Activated CD8-positive, alpha-beta T cell treated with anti-CD3 and anti-CD28 coated beads for 36 hours (primary cell): ENCODE measurements around the gene POU2F3. TPM values are rescaled to one million over a fixed set of nuclear protein-coding genes. Genes with fewer than 3 reads are reported as not detected.

Source experiments
- ATAC-seq: fragments of 200-7000 bp; cut with Tn5 transposase; one replicate; pipeline ENCODE4 v1.10.0; 2021; ENCODE audit warnings: mild to moderate bottlenecking, moderate library complexity
- CTCF ChIA-PET: fragments of 350-600 bp; sonication (Branson Sonifier 250); formaldehyde crosslinking; loops from one replicate; lab custom pipeline; 2021; ENCODE audit warnings: antibody characterized with exemption; lab: Charles Lee
- POLR2A ChIA-PET: fragments of 350-600 bp; sonication (Branson Sonifier 250); formaldehyde crosslinking; loops from one replicate; lab custom pipeline; 2021; ENCODE audit warnings: antibody characterized with exemption; lab: Charles Lee
- DNase-seq: peaks from one replicate; pipeline ENCODE4 v3.0.0-alpha.2; 2020
- H3K27ac Mint-ChIP-seq: one replicate; pipeline ENCODE4 v1.8.0; 2021; ENCODE audit warnings: mild to moderate bottlenecking, mixed read lengths
- H3K27me3 Mint-ChIP-seq: one replicate; pipeline ENCODE4 v1.8.0; 2021; ENCODE audit warnings: mixed read lengths
- H3K36me3 Mint-ChIP-seq: one replicate; pipeline ENCODE4 v1.8.0; 2021; ENCODE audit warnings: low read depth, mixed read lengths
- H3K4me1 Mint-ChIP-seq: one replicate; pipeline ENCODE4 v1.8.0; 2021; ENCODE audit warnings: low read depth, mixed read lengths
- H3K4me3 Mint-ChIP-seq: one replicate; pipeline ENCODE4 v1.8.0; 2021; ENCODE audit warnings: mild to moderate bottlenecking, moderate library complexity, mixed read lengths
- H3K9me3 Mint-ChIP-seq: one replicate; pipeline ENCODE4 v1.8.0; 2021; ENCODE audit warnings: mixed read lengths
- intact Hi-C: fragments of 100-400 bp; cut with micrococcal nuclease; formaldehyde crosslinking; loops from one replicate; pipeline ENCODE4 v1.10.0; 2022
- total RNA-seq, 2 experiments: library from RNA; stranded (reverse); gene quantifications; one replicate each; pipeline ENCODE4 v1.2.3, GENCODE V29; 2021
- TF ChIP-seq, protein P1 (sequence below): fragments of 200-600 bp; IDR thresholded peaks from one replicate; pipeline ENCODE4 v1.8.0; 2022; ENCODE audit warnings: antibody characterized with exemption, mild to moderate bottlenecking

The POU2F3 gene
- total RNA-seq, 2 experiments from 2014 or later: not detected

- H3K36me3 Mint-ChIP-seq: no peaks in the 10 kb centered on the region
- ChIA-PET CTCF (interaction anchor here (0.9 to 2.1 kb wide), 4 partner anchors 17 to 484 kb away, joined by 3 to 12 read pairs (median 4); partner anchors contain the start of gene NECTIN1), POLR2A (no interaction called here)
- ATAC-seq (no peak), DNase-seq (no peak)
- H3K27me3 Mint-ChIP-seq: peaks cover 9% of the 10 kb centered on the region
- H3K4me1 Mint-ChIP-seq: peaks cover 16% of the 10 kb centered on the region
- TF ChIP-seq, protein P1, sequence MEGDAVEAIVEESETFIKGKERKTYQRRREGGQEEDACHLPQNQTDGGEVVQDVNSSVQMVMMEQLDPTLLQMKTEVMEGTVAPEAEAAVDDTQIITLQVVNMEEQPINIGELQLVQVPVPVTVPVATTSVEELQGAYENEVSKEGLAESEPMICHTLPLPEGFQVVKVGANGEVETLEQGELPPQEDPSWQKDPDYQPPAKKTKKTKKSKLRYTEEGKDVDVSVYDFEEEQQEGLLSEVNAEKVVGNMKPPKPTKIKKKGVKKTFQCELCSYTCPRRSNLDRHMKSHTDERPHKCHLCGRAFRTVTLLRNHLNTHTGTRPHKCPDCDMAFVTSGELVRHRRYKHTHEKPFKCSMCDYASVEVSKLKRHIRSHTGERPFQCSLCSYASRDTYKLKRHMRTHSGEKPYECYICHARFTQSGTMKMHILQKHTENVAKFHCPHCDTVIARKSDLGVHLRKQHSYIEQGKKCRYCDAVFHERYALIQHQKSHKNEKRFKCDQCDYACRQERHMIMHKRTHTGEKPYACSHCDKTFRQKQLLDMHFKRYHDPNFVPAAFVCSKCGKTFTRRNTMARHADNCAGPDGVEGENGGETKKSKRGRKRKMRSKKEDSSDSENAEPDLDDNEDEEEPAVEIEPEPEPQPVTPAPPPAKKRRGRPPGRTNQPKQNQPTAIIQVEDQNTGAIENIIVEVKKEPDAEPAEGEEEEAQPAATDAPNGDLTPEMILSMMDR: no peak
- H3K4me3 Mint-ChIP-seq: no peak overlapping the region
- intact Hi-C loops: no loop called here
- H3K9me3 Mint-ChIP-seq: no peaks in the 10 kb centered on the region
- no peak overlapping the region for H3K27ac Mint-ChIP-seq
Observed at GRCh38 chr11:120212926-120213325, 27.0 kb upstream of the POU2F3 start.

DNA sequence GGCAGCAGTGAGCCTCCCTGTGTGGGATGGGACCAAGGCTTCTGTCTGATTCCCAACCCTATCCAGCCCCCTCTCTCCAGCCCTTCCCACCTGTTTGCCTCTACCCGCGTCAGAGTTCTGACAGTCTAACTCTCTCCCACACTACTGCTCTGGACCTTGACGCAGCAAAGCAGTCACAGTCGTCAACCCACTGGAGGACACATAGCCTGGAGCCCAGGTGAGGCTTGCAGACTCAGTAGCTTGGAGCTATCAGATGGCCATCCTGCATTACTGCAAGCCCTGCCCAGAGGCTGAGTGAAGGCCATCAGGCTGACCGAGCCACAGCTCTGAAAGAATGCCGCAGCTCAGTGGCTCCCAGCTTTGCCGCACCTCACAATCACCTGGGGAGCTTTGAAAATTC, 25.4 kb upstream of the POU2F3 start:
- H3K4me3 Mint-ChIP-seq: no peak overlapping the region
- no peaks in the 10 kb centered on the region for H3K9me3 Mint-ChIP-seq
- DNase-seq (no peak), ATAC-seq (no peak)
- peaks cover 16% of the 10 kb centered on the region for H3K4me1 Mint-ChIP-seq
- ChIA-PET CTCF (interaction anchor here (1.2 kb wide), 1 partner anchor 15 kb away, joined by 6 read pairs; no protein-coding TSS in a partner anchor), POLR2A (interaction anchor here (0.7 kb wide), 1 partner anchor 1150 kb away, joined by 3 read pairs; no protein-coding TSS in a partner anchor)
- TF ChIP-seq, protein P1: no peak
- no peaks in the 10 kb centered on the region for H3K36me3 Mint-ChIP-seq
- H3K27ac Mint-ChIP-seq: no peak overlapping the region
- intact Hi-C loops: no loop called here
- H3K27me3 Mint-ChIP-seq: peaks cover 4% of the 10 kb centered on the region

GRCh38 chr11:120215634-120216033, 24.3 kb upstream of the POU2F3 start:
- CTCF ChIA-PET: interaction anchor here (0.6 to 1.0 kb wide), 3 partner anchors 15 to 87 kb away, joined by 3 to 4 read pairs (median 3); no protein-coding TSS in a partner anchor
- peaks cover 2% of the 10 kb centered on the region for H3K27me3 Mint-ChIP-seq
- ATAC-seq: no peak
- intact Hi-C loops: no loop called here
- POLR2A ChIA-PET: no interaction called here
- no peaks in the 10 kb centered on the region for H3K36me3 Mint-ChIP-seq
- peaks cover 9% of the 10 kb centered on the region for H3K4me1 Mint-ChIP-seq
- H3K27ac Mint-ChIP-seq: no peak overlapping the region
- DNase-seq: no peak
- no peak overlapping the region for H3K4me3 Mint-ChIP-seq
- TF ChIP-seq, protein P1: no peak
- no peaks in the 10 kb centered on the region for H3K9me3 Mint-ChIP-seq

- ATAC-seq (no peak), DNase-seq (no peak)
- peaks cover 13% of the 10 kb centered on the region for H3K4me1 Mint-ChIP-seq
- H3K27me3 Mint-ChIP-seq: peaks cover 1% of the 10 kb centered on the region
- H3K9me3 Mint-ChIP-seq: no peaks in the 10 kb centered on the region
- ChIA-PET POLR2A (no interaction called here), CTCF (interaction anchor here (1.0 kb wide), 1 partner anchor 14 kb away, joined by 4 read pairs; no protein-coding TSS in a partner anchor)
- no peaks in the 10 kb centered on the region for H3K36me3 Mint-ChIP-seq
- no peak overlapping the region for H3K27ac Mint-ChIP-seq
- TF ChIP-seq, protein P1: no peak
- H3K4me3 Mint-ChIP-seq: no peak overlapping the region
- intact Hi-C loops: no loop called here
Observed at GRCh38 chr11:120216426-120217102, 23.4 kb upstream of the POU2F3 start.

- CTCF ChIA-PET: no interaction called here
- no peak overlapping the region for H3K4me3 Mint-ChIP-seq
- ATAC-seq: no peak
- peaks cover 5% of the 10 kb centered on the region for H3K4me1 Mint-ChIP-seq
- TF ChIP-seq, protein P1: no peak
- H3K36me3 Mint-ChIP-seq: no peaks in the 10 kb centered on the region
- POLR2A ChIA-PET: no interaction called here
- H3K27me3 Mint-ChIP-seq: no peaks in the 10 kb centered on the region
- DNase-seq: no peak
- no peaks in the 10 kb centered on the region for H3K9me3 Mint-ChIP-seq
- intact Hi-C loops: no loop called here
- no peak overlapping the region for H3K27ac Mint-ChIP-seq
Observed at GRCh38 chr11:120217526-120217925, 22.4 kb upstream of the POU2F3 start.
